GM06990 (cell line): Measurements from ENCODE around the gene TGM2.

Experiments
- DNase-seq: peaks from one replicate; pipeline ENCODE4 v3.0.0-alpha.2; 2011; ENCODE audit not compliant: insufficient read length; ENCODE audit errors: extremely low read depth
- H3K27me3 ChIP-seq: replicated peaks from 2 replicates; pipeline ENCODE4 v1.6.0; 2011; ENCODE audit warnings: low read length; ENCODE audit not compliant: control insufficient read depth, insufficient read depth
- H3K36me3 ChIP-seq: 2 replicates; pipeline ENCODE4 v1.5.1; 2011; ENCODE audit warnings: low read length; ENCODE audit not compliant: control insufficient read depth, insufficient read depth
- H3K4me3 ChIP-seq: replicated peaks from 2 replicates; pipeline ENCODE4 v1.5.1; 2011; ENCODE audit warnings: low read depth, mild to moderate bottlenecking, control low read depth, low read length
- CTCF ChIP-seq: IDR thresholded peaks from 2 replicates; pipeline ENCODE4 v1.5.1; 2011; ENCODE audit warnings: low read length, control low read depth, mild to moderate bottlenecking, inconsistent platforms; ENCODE audit not compliant: insufficient read depth, poor library complexity, severe bottlenecking

The TGM2 gene

GRCh38 chr20:38135271-38135650 is 29.8 kb downstream of the TGM2 start:
- TF ChIP-seq CTCF: no peak
- no peak overlapping the region for H3K4me3 ChIP-seq
- H3K27me3 ChIP-seq: no peaks in the 10 kb centered on the region
- no peaks in the 10 kb centered on the region for H3K36me3 ChIP-seq
- no peak for DNase-seq

- Histone ChIP-seq H3K36me3 (no peaks in the 10 kb centered on the region), H3K27me3 (no peaks in the 10 kb centered on the region), H3K4me3 (no peak overlapping the region)
- DNase-seq: no peak
- TF ChIP-seq CTCF: no peak
Measured at GRCh38 chr20:38134427-38135270, 30.4 kb downstream of the TGM2 start.

GRCh38 chr20:38133680-38134426 is 31.2 kb downstream of the TGM2 start:
- TF ChIP-seq CTCF: no peak
- Histone ChIP-seq H3K27me3 (no peaks in the 10 kb centered on the region), H3K36me3 (no peaks in the 10 kb centered on the region), H3K4me3 (no peak overlapping the region)
- no peak for DNase-seq

- H3K4me3 ChIP-seq: no peak overlapping the region
- no peak for DNase-seq
- no peaks in the 10 kb centered on the region for H3K27me3 ChIP-seq
- TF ChIP-seq CTCF: no peak
- no peaks in the 10 kb centered on the region for H3K36me3 ChIP-seq
Measured at GRCh38 chr20:38132910-38133501, 32.1 kb downstream of the TGM2 start.

- no peaks in the 10 kb centered on the region for H3K27me3 ChIP-seq
- H3K36me3 ChIP-seq: no peaks in the 10 kb centered on the region
- no peak for TF ChIP-seq CTCF
- no peak overlapping the region for H3K4me3 ChIP-seq
- no peak for DNase-seq
Measured at GRCh38 chr20:38132156-38132909, 32.7 kb downstream of the TGM2 start.
